Vein endothelial cell (primary cell): ENCODE data around the gene BRINP3. TPM values are rescaled to one million over a fixed set of nuclear protein-coding genes. Genes with fewer than 3 reads are reported as not detected.

Experiments used
- total RNA-seq: library from RNA; depleted of rRNA; stranded (reverse); fragments of >200 nt; gene quantifications from 2 replicates; pipeline ENCODE4 v1.2.3, GENCODE V29; 2012

Gene BRINP3
- not detected in 2 replicates for total RNA-seq

DNA sequence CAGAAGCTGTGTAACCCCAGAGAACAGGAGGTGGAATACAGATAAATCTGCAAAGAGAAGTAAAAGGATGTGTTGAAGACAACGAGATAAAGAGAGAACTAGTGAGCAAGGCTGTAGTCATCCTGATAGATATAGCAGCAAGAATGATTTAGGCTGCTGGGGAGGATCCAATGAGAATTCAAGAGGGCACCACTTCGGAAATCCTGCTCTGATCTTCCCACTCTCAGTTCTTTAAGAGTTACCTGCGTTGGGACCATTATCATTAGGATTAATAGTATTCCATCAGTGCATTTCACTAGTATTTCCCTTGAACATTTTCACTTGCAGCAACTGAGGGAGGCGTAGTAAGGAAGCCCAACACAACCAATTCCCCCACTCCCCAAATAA is at the start of gene BRINP3:
Gene BRINP3, minus strand, starts transcription at position 103 of the 387 bp plus-strand sequence.

